ENCODE measurements around the gene TASP1. TPM values are rescaled to one million over a fixed set of nuclear protein-coding genes. Genes with fewer than 3 reads are reported as not detected.

The TASP1 gene
- total RNA-seq, 1 experiment from 2014 or later: 9.5 TPM

DNA sequence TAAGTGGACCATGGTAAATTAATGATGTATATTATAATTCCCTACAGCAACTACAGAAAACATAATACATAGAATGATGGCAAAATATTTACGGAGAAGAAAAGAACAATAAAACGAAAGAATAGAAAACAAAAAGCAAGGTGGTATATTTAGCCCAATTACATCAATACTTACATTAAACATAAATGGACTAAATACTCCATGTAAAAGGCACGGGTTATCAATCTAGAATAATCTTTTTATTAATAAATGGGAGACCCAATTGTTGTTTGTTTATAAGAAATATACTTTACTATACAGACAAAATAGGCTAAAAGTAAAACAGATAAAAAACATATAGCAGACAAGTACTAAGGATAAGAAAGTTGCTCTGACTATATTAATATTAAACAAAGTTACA, 137.2 kb downstream of the TASP1 start:
- no peak for DNase-seq
- no peak overlapping the region for H3K9ac ChIP-seq (ENCODE audit: extremely low read depth, insufficient read length, low read length)
- no peak overlapping the region for H3K4me3 Mint-ChIP-seq
- peaks cover 48 to 53% of the 10 kb centered on the region in 2 experiments for H3K9me3 Mint-ChIP-seq
- H3K23ac ChIP-seq (ENCODE audit: insufficient read length, low read depth, low read length): no peak overlapping the region
- H3K27ac Mint-ChIP-seq: no peak overlapping the region
- H3K4me2 ChIP-seq (ENCODE audit: insufficient read depth, insufficient read length, low read length): no peak overlapping the region
- no peak overlapping the region for H3K56ac ChIP-seq (ENCODE audit: insufficient read length, low read depth, low read length)
- no peaks in the 10 kb centered on the region for H3K9me3 ChIP-seq (ENCODE audit: control insufficient read depth, low read depth, low read length)
- H2BK5ac ChIP-seq (ENCODE audit: insufficient read length, low read length): no peak overlapping the region
- no CpG with 5 or more reads among the region's 3 CpGs for WGBS (ENCODE audit: extremely low coverage, insufficient read length, low lambda C conversion rate)
- H3K27me3 Mint-ChIP-seq (ENCODE audit: low read depth): no peaks in the 10 kb centered on the region; the same call in 1 of the 2 replicates
- H3K18ac ChIP-seq (ENCODE audit: insufficient read length, low read depth, low read length): no peak overlapping the region
- H4K20me1 ChIP-seq (ENCODE audit: control insufficient read depth, insufficient read depth, insufficient read length): no peaks in the 10 kb centered on the region
- H2BK15ac ChIP-seq (ENCODE audit: low read depth, low read length): no peak overlapping the region
- no peak overlapping the region for H2BK12ac ChIP-seq (ENCODE audit: insufficient read length, low read depth, low read length)
- H3K4me1 ChIP-seq (ENCODE audit: insufficient read depth, low read length): no peaks in the 10 kb centered on the region
- H3K14ac ChIP-seq (ENCODE audit: insufficient read depth, low read length): no peak overlapping the region
- no peak overlapping the region for H2BK20ac ChIP-seq (ENCODE audit: low read depth, low read length, poor library complexity, severe bottlenecking)
- H3K4ac ChIP-seq (ENCODE audit: low read depth, low read length): no peak overlapping the region
- no peaks in the 10 kb centered on the region for H3K23me2 ChIP-seq (ENCODE audit: insufficient read length, low read depth, low read length, poor library complexity, severe bottlenecking)
- no peak overlapping the region for H2AFZ ChIP-seq (ENCODE audit: low read length)
- H3K27me3 ChIP-seq (ENCODE audit: insufficient read depth, low read length): no peaks in the 10 kb centered on the region
- no peak overlapping the region for H2AK5ac ChIP-seq (ENCODE audit: insufficient read length, low read length)
- H4K8ac ChIP-seq (replicated peaks; ENCODE audit: insufficient read length, low read depth, low read length): no peak overlapping the region
- H4K5ac ChIP-seq (ENCODE audit: insufficient read length, low read depth, low read length): no peak overlapping the region
- no peaks in the 10 kb centered on the region for H3K4me1 Mint-ChIP-seq
- H3K79me2 ChIP-seq (ENCODE audit: insufficient read depth, low read length): no peaks in the 10 kb centered on the region
- no peaks in the 10 kb centered on the region for H3K79me1 ChIP-seq (ENCODE audit: insufficient read depth, low read depth, low read length, poor library complexity, severe bottlenecking)
- H3T11ph ChIP-seq (ENCODE audit: low read length): no peak overlapping the region
- no peak for TF ChIP-seq CTCF (conservative IDR thresholded peaks at IDR 0.05)
- no peak overlapping the region for H4K91ac ChIP-seq (ENCODE audit: insufficient read length, low read depth, low read length)
- no peak overlapping the region for H3K27ac ChIP-seq (ENCODE audit: insufficient read length, low read depth, low read length)
- peaks cover 39 to 71% (median 45%) of the 10 kb centered on the region in 3 experiments for H3K36me3 Mint-ChIP-seq (ENCODE audit: insufficient read depth in 1 of 3, low read depth in 3 of 3)
- H2BK120ac ChIP-seq (ENCODE audit: low read depth, low read length, poor library complexity, severe bottlenecking): no peak overlapping the region

All from H9 (cell line).